ENCODE measurements around the gene ALDH8A1. TPM values are rescaled to one million over a fixed set of nuclear protein-coding genes. Genes with fewer than 3 reads are reported as not detected.
"Not testable (repeated sequence)": the region's sequence is repeated elsewhere in the genome, so short reads cannot be mapped to it uniquely, and the experiment has no call there.

ALDH8A1 gene
- total RNA-seq, 1 experiment from 2014 or later: 0.06 TPM

DNA sequence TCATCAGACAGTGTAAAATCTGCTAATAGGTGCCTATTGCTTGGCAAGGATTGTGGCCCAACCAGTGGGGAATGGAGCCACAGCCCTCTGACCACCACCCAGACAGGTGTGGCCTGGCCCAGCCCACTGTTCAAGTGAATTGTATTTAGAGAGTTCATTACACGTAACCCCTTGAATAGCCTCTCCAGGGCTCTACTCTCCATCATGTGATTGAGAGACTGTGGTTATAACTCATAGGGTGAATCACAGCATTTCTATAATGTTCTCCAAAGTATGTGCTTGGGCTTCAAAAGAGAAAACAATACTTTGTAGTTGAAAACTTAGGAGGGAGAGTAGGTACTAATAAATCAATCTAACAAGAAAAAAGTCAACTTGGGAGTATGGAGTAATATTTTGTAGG is 38.4 kb downstream of the ALDH8A1 start:
- DNase-seq (ENCODE audit: low read depth): peak; percentile 88

DNA sequence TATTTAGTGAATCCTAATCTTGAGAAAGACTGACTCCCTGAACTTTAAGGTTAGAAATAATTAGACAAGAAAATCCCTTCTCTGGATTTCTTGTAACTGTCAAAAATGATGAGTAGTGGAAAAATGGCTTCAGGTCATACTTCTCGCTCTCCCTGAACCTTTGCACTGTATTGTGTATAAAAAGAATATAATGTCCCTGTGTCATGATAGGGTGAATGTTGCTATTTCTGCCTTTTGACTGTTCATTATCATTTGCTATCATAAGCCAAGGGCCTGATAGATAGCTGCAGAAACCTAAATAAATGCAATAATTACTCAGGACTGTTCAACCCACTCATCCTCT is 39.3 kb downstream of the ALDH8A1 start:
- DNase-seq (ENCODE audit: low read depth): no peak

DNA sequence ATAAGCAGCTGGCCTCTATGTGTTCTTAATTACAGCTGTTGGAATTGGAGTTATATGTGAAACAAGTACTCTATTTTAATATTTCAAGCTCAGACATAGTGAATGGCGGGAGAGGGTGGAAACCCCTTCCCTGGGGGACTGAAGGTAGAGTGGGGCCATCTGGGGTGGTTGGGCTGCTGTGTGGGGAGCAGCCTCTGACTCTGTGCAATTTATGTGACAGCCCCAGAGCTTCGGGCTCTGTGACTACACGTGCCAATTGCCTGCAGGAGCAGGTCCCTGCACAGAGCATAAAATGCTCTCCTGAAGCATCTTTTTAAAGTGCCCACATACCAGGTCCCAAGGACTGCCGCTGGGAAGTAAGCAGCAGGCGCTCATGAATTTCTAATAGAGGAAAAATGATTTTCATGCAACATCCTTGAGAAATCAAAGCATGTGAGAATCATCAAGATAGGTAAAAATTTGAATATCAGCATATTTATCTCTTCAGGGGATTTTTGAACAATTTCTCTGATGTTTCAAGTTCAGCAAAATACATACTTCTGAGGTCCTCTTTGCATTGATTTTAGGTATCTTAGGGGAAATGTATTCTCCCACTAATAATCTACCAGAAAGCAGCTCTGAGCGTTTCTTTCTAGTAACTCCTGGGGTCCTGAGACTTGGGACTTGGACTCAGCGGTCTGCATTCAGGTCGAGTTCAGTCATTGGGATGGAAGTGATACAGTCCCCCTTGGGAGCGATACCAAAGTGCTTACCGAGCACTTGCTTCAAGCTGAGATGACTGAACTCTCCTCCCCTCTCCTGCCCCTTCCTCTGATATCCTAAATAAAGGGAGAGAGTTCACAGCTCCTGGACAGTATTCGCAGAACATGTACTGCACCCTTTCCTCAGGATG is 40.0 kb downstream of the ALDH8A1 start:
- no peak for DNase-seq (ENCODE audit: low read depth)

DNA sequence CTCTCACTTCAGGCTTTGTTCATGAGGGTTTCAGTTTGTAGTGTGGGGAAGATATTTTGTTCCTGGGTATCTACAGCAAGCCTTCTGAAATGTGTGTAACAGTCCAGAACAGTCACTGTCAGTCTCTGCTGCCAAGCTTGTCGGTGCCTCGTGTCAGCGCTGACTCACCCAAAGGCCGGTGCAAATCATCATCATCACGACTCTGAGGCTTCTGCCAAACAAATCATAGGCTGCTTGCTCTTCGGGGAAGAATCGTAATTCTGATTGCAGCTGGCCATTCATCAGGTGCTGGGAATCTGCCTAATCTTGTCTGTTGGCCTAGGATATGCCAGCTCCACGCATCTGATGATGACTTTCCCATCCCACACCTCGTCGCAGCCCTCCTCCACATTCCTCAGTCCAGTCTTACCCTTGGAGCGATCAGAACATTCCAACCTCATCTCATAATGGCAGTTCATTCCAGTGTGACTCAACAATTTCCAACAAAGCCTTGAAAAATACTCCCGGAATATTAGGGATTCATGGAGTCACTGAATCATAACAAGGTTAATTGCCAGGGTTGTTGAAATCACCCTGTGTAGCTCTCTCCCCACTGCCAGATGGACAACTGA is 40.9 kb downstream of the ALDH8A1 start:
- peak; percentile 94 for DNase-seq (ENCODE audit: low read depth)

DNA sequence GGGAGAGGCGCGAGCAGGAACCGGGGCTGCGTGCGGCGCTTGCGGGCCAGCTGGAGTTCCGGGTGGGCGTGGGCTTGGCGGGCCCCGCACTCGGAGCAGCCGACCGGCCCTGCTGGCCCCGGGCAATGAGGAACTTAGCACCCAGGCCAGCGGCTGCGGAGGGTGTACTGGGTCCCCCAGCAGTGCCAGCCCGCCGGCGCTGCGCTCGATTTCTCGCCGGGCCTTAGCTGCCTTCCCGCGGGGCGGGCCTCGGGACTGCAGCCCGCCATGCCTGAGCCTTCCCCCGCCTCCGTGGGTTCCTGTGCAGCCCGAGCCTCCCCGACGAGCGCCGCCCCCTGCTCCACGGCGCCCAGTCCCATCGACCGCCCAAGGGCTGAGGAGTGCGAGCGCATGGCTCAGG is 45.2 kb downstream of the ALDH8A1 start:
- not testable (repeated sequence) for DNase-seq (ENCODE audit: low read depth)

DNA sequence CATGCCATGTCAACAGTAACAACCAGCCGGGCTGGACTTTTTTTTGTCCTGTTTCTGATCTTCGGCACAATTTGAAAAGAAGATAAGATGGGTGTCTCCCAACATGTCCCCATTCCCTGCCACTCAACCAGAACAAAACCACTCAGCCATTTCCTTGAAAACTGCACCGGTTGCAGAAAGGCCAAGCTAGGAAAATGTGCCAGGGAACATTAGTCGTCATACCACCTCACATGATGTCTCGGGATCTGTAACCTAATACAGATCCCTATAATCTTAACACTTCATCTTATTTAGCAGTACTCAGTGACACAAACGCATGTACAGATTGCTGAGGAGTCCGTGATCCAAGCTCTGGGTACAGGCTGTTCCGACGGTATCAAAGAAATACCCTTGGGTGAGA is 46.5 kb downstream of the ALDH8A1 start:
- DNase-seq (ENCODE audit: low read depth): no peak

DNA sequence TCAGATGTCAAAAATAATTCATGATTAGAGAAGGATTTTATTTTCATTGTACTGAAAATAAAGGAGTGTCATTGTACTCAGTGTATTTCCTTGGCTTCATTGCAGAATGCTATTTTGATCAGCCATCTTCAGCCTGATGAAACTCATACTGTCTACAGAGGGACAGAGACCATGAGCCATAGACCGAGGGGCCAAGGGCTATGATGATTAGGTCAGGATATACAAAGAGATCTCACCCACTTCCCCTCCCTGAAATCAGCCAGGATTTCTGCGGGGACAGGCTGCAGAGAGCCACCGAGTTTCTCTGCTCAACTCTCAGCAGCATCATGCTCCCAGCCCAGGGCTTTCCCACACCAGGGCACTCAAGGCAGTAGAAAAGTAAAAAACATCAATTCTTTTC is 47.0 kb downstream of the ALDH8A1 start:
- DNase-seq (ENCODE audit: low read depth): no peak

DNA sequence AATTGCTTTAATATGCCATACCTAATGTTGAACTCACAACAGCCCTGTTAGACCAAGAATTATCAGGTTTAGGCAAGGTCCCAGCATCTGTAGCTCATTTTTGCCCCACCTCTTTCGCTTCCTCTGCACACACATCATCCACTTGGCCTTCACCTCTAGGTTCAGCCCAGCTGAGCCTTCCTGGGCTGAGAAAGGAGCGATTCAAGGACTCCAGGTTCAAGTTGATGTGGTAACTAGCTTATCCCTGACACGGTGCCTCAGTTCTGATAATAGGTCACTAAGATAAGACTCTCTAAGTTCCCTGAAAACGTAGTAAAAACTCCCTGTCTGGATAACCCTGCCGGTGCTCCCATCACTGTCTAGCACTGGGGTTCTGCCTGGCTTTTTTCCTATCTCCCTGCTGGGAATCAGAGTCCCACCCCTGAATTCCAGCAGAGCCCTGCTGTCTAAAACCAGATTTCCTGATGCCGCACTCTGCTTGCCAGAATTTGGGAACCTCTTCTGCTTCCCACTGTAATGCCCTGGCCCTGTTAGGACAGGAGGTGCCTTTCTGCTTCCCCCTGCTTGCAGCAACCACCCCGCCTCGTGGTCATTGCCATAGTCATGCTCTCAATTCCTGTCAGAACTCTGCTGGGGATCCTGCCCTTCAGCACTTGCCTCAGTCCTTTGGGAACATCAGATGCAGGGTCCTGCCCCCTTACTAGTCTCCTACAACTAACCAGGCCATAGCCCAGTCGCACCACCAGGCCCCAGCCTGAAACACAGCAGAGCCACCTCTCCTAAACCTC is 47.6 kb downstream of the ALDH8A1 start:
- DNase-seq (ENCODE audit: low read depth): no peak

DNA sequence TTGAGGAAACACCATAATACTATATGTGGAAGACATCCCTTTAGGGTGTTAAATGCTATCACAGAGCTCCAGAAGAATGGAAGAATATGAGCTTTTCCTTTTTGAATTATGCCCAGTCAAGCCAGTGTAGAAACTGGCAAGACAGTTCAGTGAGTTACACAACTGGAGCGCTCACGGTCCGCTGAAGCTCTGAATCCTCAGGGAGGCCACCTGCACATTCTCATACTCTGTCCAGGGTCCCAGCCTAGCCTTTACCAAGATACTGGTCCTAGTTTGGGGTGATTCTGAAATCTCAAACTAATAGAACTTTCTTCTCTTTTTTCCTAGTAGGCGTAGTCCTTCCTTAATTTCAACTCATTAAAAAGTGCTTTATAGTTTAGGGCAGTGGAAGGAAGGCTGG is 51.3 kb downstream of the ALDH8A1 start:
- no peak for DNase-seq (ENCODE audit: low read depth)

DNA sequence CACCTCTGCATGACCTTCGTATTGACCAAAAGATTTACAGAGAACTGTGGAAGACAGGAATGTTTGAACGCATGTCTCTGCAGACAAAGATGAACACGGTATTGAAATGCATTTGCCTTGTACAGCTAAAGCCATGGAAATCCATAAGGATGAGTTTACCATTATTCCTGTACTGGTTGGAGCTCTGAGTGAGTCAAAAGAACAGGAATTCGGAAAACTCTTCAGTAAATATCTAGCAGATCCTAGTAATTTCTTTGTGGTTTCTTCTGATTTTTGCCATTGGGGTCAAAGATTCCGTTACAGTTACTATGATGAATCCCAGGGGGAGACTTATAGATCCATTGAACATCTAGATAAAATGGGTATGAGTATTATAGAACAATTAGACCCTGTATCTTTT is 51.7 kb downstream of the ALDH8A1 start:
- not testable (repeated sequence) for DNase-seq (ENCODE audit: low read depth)

DNA sequence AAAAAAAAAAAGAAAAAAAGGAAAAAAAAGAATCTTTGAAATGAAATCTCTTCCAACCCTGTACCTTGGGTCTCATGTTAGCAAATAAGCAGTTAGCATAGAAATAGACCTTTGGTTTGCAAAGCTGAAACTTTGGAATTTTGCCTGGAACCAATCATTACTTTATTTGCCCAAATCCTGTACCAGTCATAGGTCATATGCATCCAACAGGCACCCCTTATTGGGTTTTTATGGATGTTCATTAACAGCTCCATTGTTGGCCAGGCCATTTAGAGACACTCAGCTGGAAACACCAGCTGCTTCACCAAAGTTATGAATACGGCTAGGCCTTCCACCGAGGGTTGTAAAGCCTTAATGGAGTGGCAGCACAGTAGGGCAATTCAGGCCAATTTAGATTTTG is 53.0 kb downstream of the ALDH8A1 start:
- no peak for DNase-seq (ENCODE audit: low read depth)

DNA sequence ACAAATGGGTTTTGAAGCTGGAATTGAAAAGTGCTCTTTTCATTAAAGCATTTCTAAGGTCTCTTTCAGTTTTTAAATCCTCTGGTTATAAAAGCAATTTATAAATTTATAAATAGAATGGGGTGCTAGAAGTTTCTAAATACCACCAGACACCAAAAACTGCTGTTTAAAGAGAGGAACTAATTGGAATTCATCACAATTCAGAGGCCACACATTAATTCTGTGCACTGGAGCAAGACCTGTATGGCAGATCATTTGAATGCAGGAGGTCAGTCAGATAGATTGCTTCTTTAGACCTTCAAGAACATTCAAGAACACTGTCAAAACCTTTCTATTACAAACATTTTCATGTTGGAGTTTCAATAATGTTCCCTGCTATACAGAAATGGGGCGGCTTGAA is 55.1 kb downstream of the ALDH8A1 start:
- no peak for DNase-seq (ENCODE audit: low read depth)

DNA sequence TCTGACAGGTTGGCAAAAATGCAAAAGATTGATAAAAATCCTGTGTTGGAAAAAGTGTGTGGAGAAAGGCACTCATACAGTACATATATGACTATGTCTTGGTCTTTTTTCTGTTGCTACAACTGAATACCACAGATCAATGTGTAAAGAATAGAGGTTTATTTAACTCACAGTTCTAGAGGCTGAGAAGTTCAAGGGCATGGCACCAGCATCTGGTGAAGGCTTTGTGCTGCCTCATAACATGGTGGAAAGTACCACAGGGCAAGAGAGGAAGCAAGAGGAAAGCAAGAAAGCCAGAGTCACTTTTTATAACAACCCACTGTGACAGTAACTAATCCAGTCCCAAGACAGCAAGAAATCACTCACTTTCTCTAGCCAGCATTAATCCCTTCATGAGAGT is 57.5 kb downstream of the ALDH8A1 start:
- DNase-seq (ENCODE audit: low read depth): no peak

DNA sequence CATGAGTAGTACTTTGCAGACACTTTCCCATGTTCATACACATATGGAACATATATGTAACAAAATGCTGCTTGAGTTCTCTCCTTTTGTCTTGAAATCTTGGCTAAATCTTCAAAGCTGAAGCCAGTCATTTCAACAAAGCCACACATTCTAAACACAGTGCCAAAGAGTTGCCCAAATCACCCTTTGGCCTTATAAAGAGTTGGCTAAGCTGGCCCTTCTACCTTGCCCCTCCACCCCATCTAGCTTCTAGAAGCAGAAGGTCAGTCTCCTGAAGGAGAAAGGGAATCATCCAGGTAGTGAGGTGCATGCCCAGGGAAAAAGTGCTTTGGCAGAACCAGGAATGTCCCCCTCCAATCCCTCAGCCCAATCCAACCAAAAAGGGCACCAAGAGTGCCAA is 58.3 kb downstream of the ALDH8A1 start:
- no peak for DNase-seq (ENCODE audit: low read depth)

DNA sequence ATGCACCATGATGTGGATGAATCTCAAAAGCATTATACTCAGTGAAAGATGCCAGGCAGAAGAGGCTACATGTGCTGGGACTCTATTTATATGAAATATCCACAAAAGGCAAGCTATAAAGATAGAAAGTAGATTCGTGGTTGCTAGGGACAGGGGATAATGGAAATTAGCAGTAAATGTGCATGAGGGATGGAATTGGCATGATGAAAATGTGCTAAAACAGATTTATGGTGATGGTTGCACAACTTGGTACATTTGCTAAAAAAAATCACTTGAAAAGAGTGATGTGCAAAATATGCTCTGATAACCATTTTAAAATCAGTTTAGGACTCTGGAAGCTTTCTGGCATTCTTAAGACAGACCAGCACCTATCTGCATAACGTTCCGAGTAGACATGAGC is 61.6 kb downstream of the ALDH8A1 start:
- DNase-seq (ENCODE audit: low read depth): no peak

DNA sequence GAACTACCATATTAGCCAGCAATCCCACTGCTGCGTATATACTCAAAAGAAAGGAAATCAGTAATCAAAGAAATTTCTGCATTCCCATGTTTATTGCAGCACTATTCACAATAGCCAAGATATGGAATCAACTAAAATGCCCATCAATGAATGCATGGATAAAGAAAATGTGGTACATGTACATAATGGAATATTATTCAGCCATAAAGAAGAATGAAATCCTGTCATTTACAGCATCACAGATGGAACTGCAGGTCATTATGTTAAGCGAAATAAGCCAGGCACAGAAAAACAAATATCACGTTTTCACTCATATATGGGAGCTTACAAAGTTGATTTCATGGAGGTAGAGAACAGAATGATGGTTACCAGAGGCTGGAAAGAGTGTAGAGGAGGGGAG is 65.1 kb downstream of the ALDH8A1 start:
- no peak for DNase-seq (ENCODE audit: low read depth)

DNA sequence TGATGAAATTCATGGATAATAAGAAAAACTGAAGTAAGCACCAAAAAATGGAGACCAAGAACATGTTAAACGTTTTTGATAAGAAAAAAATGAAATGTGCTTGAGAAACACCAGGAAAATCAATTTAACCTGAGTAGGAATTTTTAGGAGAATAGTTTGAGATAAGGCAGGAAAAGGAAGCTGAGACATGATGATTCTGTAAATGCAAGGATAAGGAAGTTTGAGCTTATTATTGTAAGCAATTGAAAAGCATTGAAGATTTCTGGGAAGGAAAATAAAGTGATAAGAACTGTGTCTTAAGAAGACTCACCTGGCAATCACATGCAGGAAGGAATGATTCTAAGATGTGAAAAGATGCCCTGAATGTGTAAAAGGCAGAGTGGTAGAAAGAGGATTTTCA is 66.6 kb downstream of the ALDH8A1 start:
- no peak for DNase-seq (ENCODE audit: low read depth)

DNA sequence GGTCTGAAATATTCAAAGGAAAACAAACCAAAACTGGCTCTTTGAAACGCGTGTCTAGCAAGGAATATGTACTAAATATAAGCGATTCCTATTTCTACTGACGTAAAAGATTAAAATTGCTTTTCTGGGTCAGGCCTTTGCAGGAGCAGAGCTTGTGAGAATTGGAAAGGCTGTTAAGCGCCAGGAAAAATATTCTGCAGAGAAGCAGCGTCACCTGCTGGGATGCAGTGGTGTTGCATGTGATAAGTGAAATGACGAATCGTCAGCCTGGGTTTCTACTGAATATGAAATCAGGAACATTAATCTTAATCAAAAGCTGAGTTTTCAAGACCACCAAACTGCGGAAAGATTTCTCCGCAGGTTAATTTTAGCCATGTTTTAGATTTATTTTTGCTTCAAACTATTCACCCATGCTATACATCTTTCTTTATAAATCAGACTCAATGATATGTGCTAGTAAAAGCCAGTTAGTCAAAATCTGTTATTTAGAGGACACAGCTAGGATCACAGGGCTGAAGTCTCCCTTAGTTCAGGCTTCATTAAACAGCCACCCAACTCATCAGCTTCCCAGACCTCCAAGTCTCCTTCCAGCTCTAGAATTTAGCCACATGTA is 67.4 kb downstream of the ALDH8A1 start:
- peak; percentile 50 for DNase-seq (ENCODE audit: low read depth)

DNA sequence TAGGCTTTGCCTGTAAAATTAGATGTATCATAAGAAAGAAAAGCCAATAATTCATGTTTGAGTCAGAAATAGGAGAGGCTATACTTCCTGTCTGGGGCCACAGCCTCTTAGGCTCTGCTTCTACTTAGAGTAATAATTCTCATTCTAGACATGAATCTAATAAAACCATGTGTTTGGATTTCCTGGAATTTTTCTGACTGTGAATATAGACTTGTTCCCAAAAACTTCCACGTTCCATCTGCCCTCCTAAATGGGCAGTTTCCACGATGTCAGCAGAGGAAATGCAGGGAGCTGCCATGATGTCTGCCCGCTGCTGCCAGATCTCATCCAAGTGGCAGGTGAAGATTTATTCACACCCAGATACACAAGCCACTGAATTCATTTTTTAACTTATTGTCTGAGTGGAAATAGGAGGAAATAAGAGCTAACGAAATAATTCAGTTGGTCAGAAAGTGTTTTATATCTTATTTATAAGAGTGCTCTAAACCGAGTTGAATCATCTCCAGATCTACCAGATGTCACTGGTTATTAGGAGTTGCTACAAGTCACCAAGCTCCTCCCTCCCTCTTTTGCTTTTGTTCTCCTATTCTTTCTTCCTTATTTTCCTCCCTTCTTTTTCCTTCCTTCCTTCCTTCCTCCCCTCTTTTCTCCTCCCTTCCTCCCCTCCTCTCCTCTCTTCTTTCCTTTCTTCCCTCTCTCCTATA is 69.3 kb downstream of the ALDH8A1 start:
- DNase-seq (ENCODE audit: low read depth): no peak

DNA sequence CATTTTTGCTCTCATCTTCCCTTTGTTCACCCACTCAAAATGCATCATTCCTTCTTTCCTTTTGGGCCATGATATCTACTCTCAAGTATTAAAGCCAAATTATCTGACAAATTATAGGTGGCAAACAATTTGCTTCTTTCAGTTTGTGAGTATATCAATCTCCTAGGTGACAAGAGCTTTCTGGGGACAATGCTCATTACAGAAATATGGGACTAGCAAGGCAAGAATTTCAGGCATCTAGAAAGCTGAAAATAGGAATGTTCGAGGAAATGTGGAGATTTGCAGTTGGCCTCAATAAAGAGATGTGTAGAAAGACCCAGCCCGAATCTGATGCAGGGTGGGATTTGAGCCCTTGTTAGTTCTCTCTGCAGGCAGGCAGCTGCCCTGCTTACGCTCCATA is 71.8 kb downstream of the ALDH8A1 start:
- DNase-seq (ENCODE audit: low read depth): no peak

DNA sequence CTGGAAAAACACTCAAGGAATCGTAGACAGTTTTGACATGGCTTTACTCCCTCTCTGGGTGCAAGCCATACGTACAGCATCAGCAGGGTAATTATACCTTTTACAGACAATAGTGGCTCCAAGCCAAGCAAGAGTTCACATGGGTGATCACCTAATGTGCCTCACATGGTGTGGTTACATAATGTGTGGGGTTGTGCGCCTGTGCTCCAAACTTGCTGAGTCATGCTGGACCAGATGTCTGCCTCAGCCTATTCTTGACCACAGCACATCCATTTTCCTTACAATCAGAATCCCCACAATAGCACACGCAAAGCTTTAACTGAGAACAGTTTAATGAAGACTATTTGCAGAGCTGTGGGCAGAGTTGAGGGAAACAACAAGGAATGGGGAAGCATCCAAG is 74.5 kb downstream of the ALDH8A1 start:
- DNase-seq (ENCODE audit: low read depth): peak; percentile 29
